Activated T-cell treated with anti-CD3 and anti-CD28 coated beads, Interleukin-2, amount 50 U/mL, for 4 hours (primary cell): ENCODE measurements around the gene CDK15. TPM values are rescaled to one million over a fixed set of nuclear protein-coding genes. Genes with fewer than 3 reads are reported as not detected.
"Not testable (repeated sequence)": the region's sequence is repeated elsewhere in the genome, so short reads cannot be mapped to it uniquely, and the experiment has no call there.

Experiments used
- ATAC-seq, 2 donors: fragments of 200-7000 bp; cut with Tn5 transposase; one replicate each; pipeline ENCODE4 v1.10.0; 2021
- DNase-seq: peaks from one replicate; pipeline ENCODE4 v3.0.0-alpha.2; 2020
- H3K27me3 Mint-ChIP-seq: one replicate; pipeline ENCODE4 v1.8.0; 2021; ENCODE audit warnings: low read depth, mixed read lengths
- H3K36me3 Mint-ChIP-seq: one replicate; pipeline ENCODE4 v1.8.0; 2022; ENCODE audit warnings: mixed read lengths; ENCODE audit not compliant: insufficient read depth
- H3K4me1 Mint-ChIP-seq: one replicate; pipeline ENCODE4 v1.8.0; 2021; ENCODE audit warnings: low read depth, mixed read lengths
- H3K4me3 Mint-ChIP-seq: one replicate; pipeline ENCODE4 v1.8.0; 2021; ENCODE audit warnings: mild to moderate bottlenecking, moderate library complexity, mixed read lengths
- H3K9me3 Mint-ChIP-seq: one replicate; pipeline ENCODE4 v1.8.0; 2021; ENCODE audit warnings: mixed read lengths
- total RNA-seq, 3 donors: library from RNA; stranded (reverse); gene quantifications; one replicate each; pipeline ENCODE4 v1.2.1, GENCODE V29; 2021

Gene CDK15
- total RNA-seq, 3 donors from 2014 or later = not detected

DNA sequence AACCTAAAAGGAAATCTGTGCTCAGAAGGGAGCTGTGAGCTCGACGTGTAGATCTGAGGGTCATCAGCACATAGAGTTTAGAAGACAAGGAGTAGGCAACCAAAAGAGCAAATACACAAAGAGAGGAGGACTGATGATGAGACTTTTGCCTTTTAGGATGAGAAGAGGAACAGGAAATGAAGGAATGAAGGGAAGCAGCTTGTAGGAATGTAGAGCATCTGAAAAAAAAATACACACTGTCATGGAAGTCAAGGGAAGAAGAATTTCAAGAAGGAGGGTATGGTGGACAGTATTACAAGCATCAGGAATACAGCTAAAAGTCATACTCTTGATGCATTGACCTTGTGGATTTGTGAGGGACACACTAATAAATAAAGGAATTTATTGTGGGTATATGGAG, 21.9 kb downstream of the CDK15 start:
- ATAC-seq = no peak
- Mint-ChIP-seq H3K27me3 (peaks cover 6% of the 10 kb centered on the region), H3K9me3 (no peaks in the 10 kb centered on the region)

DNA sequence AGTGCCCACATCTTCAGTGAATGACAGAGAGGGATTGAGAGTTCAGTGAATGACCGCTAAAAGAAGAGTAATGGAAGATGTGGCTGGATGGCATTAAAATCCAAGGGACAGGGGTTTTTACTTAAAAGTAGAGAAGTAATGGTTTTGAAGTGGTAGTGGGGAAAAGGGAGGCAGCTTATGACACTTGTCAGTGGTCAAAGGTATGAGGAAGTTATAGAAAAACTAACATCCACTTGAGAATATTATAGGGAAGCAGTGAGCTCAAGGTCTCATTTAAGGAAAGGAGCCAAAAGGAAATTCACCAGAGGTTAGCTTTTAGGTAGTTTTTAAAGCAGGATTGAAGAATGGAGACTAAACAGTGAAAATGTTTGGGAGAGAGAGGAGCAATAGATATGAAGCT, 24.3 kb downstream of the CDK15 start:
- Mint-ChIP-seq H3K27me3 (peaks cover 6% of the 10 kb centered on the region), H3K4me1 (no peaks in the 10 kb centered on the region), H3K4me3 (no peak overlapping the region), H3K9me3 (no peaks in the 10 kb centered on the region), H3K36me3 (no peaks in the 10 kb centered on the region)
- no peak for DNase-seq
- ATAC-seq = no peak

More for the DNA sequence above, 21.9 kb downstream of the CDK15 start:
- H3K4me3 Mint-ChIP-seq = no peak overlapping the region
- no peak for DNase-seq
- H3K36me3 Mint-ChIP-seq = no peaks in the 10 kb centered on the region
- no peaks in the 10 kb centered on the region for H3K4me1 Mint-ChIP-seq

DNA sequence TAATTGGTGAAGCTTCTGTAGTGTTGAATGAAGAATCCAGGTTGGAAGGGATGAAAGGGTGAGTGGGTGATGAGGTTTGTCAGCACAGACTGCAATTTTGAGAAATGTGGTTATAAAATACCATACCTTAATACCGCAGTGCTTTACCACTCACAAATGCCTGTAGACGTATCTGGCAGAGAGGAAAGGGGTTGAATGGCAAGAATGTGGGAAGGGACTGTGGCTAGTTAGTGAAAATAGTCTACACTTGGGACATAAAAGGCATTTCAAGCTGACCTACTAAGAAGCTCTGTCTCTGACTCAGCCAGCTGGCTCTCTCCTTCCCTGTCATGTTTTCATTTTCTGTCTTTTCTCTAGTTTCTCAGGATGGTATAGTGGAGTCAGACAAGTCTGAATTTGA, 25.1 kb downstream of the CDK15 start:
- DNase-seq = no peak
- H3K4me3 Mint-ChIP-seq = no peak overlapping the region
- H3K27me3 Mint-ChIP-seq = peaks cover 6% of the 10 kb centered on the region
- no peaks in the 10 kb centered on the region for H3K36me3 Mint-ChIP-seq
- no peaks in the 10 kb centered on the region for H3K9me3 Mint-ChIP-seq
- no peaks in the 10 kb centered on the region for H3K4me1 Mint-ChIP-seq
- ATAC-seq = no peak

DNA sequence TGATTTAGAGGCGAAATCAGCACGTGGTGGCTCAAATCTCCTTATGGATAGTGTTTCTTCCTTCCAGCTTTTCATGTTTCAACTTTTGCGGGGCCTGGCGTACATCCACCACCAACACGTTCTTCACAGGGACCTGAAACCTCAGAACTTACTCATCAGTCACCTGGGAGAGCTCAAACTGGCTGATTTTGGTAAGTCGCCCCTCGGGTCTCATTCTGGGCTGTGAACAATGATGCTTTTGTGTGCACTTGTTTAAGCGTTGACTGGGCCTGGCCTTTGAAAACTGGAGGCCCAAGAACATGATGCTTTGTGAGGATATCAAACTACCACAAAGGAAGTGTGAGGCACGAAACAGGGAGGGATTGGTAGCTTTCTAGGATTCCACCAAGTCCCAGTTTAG, 27.4 kb downstream of the CDK15 start:
- Mint-ChIP-seq H3K27me3 (peaks cover 10% of the 10 kb centered on the region), H3K4me3 (no peak overlapping the region), H3K4me1 (no peaks in the 10 kb centered on the region), H3K36me3 (no peaks in the 10 kb centered on the region), H3K9me3 (no peaks in the 10 kb centered on the region)
- ATAC-seq (no peak), DNase-seq (no peak)

DNA sequence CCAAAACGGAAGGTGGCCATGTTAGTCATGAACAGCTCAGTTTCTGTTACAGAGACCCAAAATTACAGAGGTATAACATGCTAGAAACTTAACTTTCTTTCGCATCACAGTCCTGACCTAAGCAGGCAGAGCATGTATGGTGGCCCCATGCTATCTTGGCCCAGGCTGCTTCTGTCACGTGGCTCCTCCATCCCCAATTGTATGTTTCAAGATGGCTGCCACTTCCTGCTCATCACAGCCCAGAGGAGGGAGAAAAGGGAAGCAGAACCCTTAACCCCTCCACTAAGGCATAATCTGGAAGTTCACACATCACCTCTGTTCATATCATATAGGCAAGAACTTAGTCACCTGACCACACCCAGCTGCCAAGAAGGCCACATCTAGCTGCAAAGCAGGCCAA, 28.7 kb downstream of the CDK15 start:
- Mint-ChIP-seq H3K36me3 (no peaks in the 10 kb centered on the region), H3K4me1 (no peaks in the 10 kb centered on the region), H3K4me3 (no peak overlapping the region), H3K27me3 (peaks cover 6% of the 10 kb centered on the region), H3K9me3 (no peaks in the 10 kb centered on the region)
- DNase-seq (no peak), ATAC-seq (no peak)

DNA sequence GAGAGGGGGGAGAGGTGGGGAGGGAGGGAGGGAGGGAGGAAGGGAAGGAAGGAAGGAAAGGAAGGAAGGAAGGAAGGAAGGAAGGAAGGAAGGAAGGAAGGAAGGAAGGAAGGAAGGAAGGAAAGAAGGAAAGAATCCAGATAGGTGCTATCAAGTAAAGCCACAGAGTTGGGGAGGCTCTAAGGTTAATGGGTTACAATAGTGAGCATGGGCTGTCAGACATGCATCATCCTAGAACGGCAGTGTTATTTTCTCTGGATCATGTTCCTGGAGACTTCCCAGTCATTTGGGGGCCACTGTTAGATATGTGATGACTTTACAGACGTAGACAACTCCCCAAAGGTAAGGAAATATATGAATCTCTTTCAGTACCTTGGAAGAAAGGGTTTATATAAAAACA, 31.1 kb downstream of the CDK15 start:
- Mint-ChIP-seq H3K9me3 (peaks cover 7% of the 10 kb centered on the region), H3K4me1 (no peaks in the 10 kb centered on the region), H3K36me3 (peaks cover 2% of the 10 kb centered on the region), H3K27me3 (peaks cover 6% of the 10 kb centered on the region), H3K4me3 (no peak overlapping the region)
- ATAC-seq = no peak
- no peak for DNase-seq

DNA sequence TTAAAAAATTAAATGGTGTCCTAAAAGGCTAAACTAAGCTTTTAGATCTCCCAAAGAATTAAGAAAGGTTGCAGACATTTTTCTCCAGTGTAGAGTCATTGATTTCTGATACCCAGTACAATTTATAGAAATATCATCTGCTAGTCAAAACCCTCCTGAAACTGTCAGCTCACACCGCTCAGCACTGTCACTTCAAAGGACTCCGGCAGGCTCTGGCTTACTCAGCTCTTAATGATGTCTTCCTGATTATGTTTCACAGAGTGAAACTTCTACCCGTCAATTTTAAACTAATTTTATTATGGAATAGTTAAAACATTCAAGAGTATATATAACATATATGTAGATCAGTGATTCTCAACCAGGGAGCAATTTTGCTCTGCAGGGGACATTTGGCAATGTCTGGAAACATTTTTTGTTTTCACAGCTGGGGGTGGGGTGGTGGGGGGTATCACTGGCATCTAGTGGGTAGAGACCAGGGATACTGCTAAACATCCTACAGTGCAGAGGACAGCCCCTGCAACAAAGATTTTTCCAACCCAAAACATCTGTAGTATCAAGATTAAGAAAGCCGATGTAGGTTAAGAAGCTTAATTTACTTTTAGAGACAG, 31.6 kb downstream of the CDK15 start:
- peaks cover 2% of the 10 kb centered on the region for H3K36me3 Mint-ChIP-seq
- no peak for ATAC-seq
- peaks cover 6% of the 10 kb centered on the region for H3K27me3 Mint-ChIP-seq
- no peak overlapping the region for H3K4me3 Mint-ChIP-seq
- H3K9me3 Mint-ChIP-seq = peaks cover 7% of the 10 kb centered on the region
- H3K4me1 Mint-ChIP-seq = no peaks in the 10 kb centered on the region
- DNase-seq = no peak

DNA sequence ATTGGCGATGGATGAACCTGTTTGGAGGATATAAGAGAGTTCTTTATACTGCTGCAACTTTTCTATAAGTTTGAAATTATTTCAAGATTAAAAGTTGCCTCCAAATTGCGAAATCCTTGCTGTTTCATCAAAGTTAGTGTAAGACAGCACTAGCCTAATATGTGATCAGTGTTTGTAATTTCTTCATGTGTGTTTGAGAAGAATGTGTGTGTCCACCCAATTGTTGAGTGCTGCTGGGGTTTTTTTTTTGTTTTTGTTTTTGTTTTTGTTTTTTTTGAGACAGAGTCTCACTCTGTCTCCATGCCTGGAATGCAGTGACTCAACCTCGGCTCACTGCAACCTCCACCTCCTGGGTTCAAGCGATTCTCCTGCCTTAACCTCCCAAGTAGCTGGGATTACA, 33.4 kb downstream of the CDK15 start:
- DNase-seq = no peak
- H3K9me3 Mint-ChIP-seq = peaks cover 7% of the 10 kb centered on the region
- H3K4me1 Mint-ChIP-seq = no peaks in the 10 kb centered on the region
- ATAC-seq = no peak
- H3K27me3 Mint-ChIP-seq = peaks cover 11% of the 10 kb centered on the region
- H3K36me3 Mint-ChIP-seq = peaks cover 2% of the 10 kb centered on the region
- no peak overlapping the region for H3K4me3 Mint-ChIP-seq

DNA sequence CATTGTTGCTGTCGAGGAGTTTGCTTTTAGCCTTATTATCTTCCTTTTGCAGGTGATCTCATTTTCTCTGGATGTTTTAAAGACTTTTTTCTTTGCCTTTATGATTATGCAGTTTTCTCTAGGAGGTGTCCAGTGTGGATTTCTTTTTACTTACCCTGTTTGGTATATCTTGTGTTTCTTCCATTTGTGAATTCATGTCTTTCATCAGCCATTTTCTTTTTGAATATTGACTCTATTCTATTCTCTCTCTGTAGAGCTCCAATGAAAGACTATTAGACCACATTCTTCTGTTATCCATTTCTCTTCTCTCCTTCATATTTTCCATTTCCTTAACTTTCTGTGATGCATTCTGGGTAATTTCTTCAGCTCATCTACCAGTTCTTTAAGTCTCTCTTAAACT, 34.4 kb downstream of the CDK15 start:
- Mint-ChIP-seq H3K9me3 (peaks cover 7% of the 10 kb centered on the region), H3K36me3 (peaks cover 2% of the 10 kb centered on the region), H3K4me1 (no peaks in the 10 kb centered on the region), H3K4me3 (no peak overlapping the region), H3K27me3 (peaks cover 11% of the 10 kb centered on the region)
- DNase-seq (no peak), ATAC-seq (no peak)

DNA sequence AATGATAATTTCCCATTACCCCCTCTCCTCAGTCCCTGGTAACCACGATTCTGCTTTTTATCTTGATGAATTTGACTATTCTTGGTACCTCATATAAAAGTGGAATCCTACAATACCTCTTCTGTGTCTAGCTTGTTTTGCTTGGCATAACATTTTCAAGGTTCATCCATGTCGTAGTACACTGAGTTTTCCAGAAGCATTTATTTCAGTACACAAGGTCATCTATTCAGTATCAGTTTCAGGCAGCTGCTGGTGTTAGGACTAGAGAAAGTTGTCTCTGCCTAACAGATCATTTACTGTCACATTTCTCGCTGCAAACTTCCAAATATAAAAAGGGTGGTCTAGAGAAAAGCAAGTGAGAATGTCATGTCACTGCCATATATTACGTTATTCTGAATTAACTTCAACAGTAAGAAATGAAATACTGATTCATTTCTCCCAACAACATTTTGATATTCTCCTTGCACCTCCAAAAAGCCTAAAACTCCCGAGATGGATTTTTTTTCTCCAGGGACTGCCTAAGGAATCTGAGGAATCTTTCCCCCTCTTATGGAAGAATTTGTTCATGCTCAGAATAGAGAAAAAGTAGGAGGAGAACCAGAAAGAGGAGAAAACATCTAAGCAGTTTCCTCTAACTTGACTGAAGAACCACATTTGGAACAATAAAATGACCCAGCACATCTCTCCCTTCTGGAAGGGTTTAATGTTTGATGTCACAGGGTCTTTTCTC, 36.0 kb downstream of the CDK15 start:
- peaks cover 5% of the 10 kb centered on the region for H3K27me3 Mint-ChIP-seq
- H3K9me3 Mint-ChIP-seq = peaks cover 7% of the 10 kb centered on the region
- no peaks in the 10 kb centered on the region for H3K4me1 Mint-ChIP-seq
- ATAC-seq (no peak), DNase-seq (no peak)
- H3K36me3 Mint-ChIP-seq = peaks cover 2% of the 10 kb centered on the region
- no peak overlapping the region for H3K4me3 Mint-ChIP-seq

DNA sequence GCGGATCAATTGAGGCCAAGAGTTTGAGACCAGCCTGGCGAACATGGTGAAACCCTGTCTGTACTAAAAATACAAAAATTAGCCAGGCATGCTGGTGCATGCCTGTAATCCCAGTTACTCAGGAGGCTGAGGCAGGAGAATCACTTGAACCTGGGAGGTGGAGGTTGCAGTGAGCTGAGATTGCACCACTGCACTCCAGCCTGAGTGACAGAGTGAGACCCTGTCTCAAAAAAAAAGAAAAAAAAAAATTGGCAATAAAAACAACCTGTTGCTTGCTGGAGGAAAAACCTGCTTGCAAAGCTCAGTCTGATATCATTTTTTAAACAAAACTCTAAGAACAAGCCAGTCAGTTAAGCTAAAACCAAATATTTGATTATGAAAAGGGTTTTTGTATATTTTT, 38.6 kb downstream of the CDK15 start:
- not testable (repeated sequence) for H3K4me1 Mint-ChIP-seq, DNase-seq, H3K27me3 Mint-ChIP-seq, H3K36me3 Mint-ChIP-seq, H3K9me3 Mint-ChIP-seq, H3K4me3 Mint-ChIP-seq, ATAC-seq

DNA sequence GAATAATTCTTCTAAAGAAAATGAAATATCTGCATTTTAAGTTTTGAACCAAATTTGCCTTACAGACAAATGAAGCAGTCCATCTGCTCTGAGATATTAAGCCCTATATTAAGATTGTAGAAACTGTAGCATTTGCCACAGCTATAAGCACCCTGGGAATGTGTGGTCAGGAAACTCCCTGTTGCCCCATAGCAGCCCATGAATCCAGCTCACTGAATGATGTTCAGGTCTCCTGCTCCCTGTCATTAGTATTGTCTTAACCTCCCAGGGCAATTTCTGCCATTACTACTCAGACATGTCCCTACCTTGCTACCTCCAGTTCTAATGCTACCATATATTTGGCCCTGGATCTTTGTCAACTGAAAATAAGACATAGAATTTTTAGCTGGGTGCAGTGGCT, 41.1 kb downstream of the CDK15 start:
- Mint-ChIP-seq H3K9me3 (no peaks in the 10 kb centered on the region), H3K4me1 (no peaks in the 10 kb centered on the region)

DNA sequence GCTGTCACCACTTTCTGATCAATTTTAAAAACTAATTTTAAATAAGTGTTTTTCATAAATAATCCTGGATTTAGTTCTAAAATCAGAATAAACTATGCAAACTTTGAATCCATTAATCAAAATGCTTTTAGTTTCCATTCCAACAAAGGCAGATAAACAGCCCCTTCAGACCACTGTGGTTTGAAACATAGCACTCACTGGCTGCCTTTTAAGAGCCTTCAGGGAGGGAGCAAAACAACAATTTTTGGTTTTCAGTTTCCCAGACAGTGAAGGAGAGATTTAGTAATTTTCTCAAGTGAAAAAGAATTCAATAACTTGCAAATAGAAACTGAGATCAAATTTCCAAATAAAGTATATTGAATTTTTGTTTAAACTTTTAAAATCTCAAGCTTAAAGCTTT, 46.1 kb downstream of the CDK15 start:
- ATAC-seq (no peak), DNase-seq (no peak)
- Mint-ChIP-seq H3K9me3 (no peaks in the 10 kb centered on the region), H3K27me3 (peaks cover 19% of the 10 kb centered on the region), H3K4me1 (no peaks in the 10 kb centered on the region), H3K36me3 (no peaks in the 10 kb centered on the region), H3K4me3 (no peak overlapping the region)

More for the DNA sequence above, 41.1 kb downstream of the CDK15 start:
- ATAC-seq = no peak
- DNase-seq = no peak
- H3K27me3 Mint-ChIP-seq = peaks cover 17% of the 10 kb centered on the region
- H3K36me3 Mint-ChIP-seq = no peaks in the 10 kb centered on the region
- no peak overlapping the region for H3K4me3 Mint-ChIP-seq

DNA sequence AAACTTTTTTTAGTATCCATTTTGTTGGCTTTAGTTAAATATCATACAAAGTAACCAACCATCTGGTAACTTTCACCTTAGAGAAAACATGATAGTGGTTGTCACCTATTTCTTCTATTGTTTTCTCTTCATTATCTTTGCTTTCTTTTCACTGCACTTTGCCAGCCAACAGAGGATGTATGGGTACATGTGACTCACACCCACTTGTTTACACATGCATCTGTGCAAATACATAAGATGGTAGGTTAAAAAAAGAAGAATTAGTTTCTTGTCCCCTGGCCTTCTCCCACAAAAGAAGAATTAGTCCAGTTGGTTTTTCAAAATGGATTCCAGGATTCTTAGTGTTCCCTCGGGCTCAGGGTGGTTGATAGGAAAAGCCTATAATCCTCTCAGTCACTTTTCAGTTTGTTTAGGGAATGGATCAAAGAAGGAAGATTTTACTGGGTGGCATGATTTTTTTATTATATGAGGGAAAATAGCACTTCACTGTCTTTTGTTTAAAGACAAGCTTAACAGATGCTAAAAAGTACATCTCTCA, 46.6 kb downstream of the CDK15 start:
- ATAC-seq (no peak), DNase-seq (no peak)
- no peaks in the 10 kb centered on the region for H3K9me3 Mint-ChIP-seq
- no peaks in the 10 kb centered on the region for H3K36me3 Mint-ChIP-seq
- H3K27me3 Mint-ChIP-seq = peaks cover 22% of the 10 kb centered on the region
- no peak overlapping the region for H3K4me3 Mint-ChIP-seq
- no peaks in the 10 kb centered on the region for H3K4me1 Mint-ChIP-seq

DNA sequence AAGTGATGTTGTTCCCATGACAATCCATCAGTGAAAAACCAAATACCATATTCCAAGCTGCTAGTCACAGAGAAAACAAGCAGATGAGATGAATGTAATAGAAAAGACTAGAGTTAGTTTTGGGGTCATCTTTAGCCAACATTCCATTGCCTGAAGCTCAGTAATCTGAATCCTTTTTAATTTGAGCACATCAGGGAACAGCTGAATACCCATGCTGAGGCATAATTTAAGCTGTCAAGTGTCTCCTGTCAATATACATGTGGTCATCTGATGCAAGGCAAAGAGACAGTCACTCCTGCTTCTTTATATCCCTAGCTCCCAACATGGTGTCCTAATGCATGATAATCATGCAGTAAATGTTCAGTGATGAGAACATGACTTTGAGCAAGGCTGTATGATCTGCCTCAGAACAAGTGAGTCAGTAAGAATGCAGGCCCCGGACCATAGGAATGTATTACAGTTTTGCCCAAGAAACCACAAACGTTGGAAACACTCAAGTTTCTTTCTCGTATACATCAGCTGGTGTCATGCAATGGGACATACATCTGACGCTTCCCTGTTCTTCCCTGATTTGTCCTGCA, 48.0 kb downstream of the CDK15 start:
- DNase-seq (no peak), ATAC-seq (no peak)
- Mint-ChIP-seq H3K4me3 (no peak overlapping the region), H3K9me3 (no peaks in the 10 kb centered on the region), H3K27me3 (peaks cover 23% of the 10 kb centered on the region), H3K36me3 (no peaks in the 10 kb centered on the region), H3K4me1 (peaks cover 10% of the 10 kb centered on the region)
